Stimulated activated CD8-positive, alpha-beta memory T cell treated with anti-CD3 and anti-CD28 coated beads, Interleukin-4, amount 100 ng/mL, for 24 hours (primary cell): ENCODE measurements around the gene DCPS.
"Not testable (repeated sequence)": the region's sequence is repeated elsewhere in the genome, so short reads cannot be mapped to it uniquely, and the experiment has no call there.

Experiments used
- DNase-seq: peaks from one replicate; pipeline ENCODE4 v3.0.0-alpha.2; 2020; ENCODE audit warnings: low read depth

The DCPS gene, protein sequence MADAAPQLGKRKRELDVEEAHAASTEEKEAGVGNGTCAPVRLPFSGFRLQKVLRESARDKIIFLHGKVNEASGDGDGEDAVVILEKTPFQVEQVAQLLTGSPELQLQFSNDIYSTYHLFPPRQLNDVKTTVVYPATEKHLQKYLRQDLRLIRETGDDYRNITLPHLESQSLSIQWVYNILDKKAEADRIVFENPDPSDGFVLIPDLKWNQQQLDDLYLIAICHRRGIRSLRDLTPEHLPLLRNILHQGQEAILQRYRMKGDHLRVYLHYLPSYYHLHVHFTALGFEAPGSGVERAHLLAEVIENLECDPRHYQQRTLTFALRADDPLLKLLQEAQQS

DNA sequence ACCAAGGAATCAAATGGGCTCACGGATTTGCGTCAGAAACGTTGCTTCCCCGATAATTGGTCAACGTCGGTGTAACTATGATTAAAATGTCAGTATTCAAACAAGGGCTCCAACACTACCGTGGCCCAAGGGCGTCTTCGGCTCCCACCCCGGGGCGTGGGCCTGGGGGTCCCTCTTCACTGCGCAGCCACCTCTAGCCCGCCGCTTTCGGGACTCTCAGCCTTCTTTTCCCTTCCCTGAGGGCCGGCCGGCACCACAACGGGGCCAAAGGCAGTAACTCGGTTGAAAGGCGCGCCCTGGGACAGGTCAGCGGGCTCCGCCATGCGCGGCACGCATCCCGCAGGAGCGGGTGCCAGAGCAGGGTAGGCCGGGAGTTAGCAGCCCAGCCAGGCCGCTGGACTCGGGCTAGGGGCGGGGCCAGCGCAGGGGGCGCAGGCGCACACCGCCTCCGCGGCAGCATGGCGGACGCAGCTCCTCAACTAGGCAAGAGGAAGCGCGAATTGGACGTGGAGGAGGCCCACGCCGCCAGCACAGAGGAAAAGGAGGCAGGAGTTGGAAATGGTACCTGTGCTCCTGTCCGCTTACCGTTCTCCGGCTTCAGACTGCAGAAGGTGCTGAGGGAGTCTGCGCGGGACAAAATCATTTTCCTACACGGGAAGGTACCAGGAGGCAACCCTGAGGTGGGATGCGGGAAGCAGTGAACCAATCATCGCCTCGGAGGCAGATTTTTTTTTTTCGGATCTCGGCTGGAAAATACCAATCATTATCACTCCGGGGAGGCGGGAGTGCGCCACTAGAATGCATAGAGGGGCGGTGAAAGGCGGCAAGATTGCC lies at the start of gene DCPS:
DCPS (plus strand) TSS at position 438 of the 834 bp plus-strand sequence; CDS start at position 459, 21 bp downstream.
- DNase-seq: peak; percentile 79

GRCh38 chr11:126254819-126255218 lies 49.0 kb upstream of the DCPS start:
- DNase-seq: no peak

GRCh38 chr11:126255507-126255906 lies 48.4 kb upstream of the DCPS start:
- not testable (repeated sequence) for DNase-seq

- no peak for DNase-seq
Observed at GRCh38 chr11:126256216-126256615, 47.6 kb upstream of the DCPS start.

DNA sequence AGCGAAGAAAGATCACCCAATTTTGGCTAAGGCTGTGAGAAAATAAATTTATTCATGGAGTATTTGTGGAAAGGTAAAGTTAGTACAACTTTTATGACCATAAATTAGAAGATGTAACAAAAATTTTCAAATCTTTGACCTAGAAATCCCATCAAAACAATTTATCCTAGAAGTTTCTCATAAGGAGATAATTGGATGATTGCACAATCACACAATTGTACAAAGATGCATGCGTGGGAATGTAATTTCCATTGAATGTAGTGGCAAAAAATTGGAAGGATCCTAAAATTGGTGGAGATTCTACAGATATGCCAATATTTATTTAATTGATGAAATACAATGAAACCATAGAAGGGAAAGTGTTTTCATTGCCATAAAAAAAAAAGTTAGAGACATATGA lies 46.7 kb upstream of the DCPS start:
- no peak for DNase-seq

DNA sequence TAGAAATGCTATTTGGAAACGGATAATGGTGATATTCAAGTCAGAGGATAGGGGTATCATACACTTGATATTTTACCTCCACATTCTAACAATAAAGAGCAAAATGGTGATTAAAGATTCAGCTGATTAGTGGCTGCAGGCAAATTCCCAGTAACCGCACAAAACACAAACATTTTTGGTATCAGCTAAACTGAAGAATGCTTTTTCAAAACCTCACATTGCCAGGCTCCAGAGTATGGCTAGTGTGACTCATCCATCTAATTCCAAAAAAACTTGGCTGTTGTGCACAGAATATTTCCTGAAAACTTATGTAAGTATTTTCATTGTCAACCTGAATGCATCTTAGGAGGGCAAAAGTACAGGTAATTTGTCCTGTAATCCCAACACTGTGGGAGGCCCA lies 46.1 kb upstream of the DCPS start:
- DNase-seq: no peak

- DNase-seq: no peak
Observed at GRCh38 chr11:126262216-126262615, 41.6 kb upstream of the DCPS start.

- DNase-seq: no peak
Observed at GRCh38 chr11:126263489-126263888, 40.4 kb upstream of the DCPS start.

- no peak for DNase-seq
Observed at GRCh38 chr11:126265811-126266210, 38.0 kb upstream of the DCPS start.

- DNase-seq: no peak
Observed at GRCh38 chr11:126267650-126268049, 36.2 kb upstream of the DCPS start.

GRCh38 chr11:126268361-126268707 lies 35.5 kb upstream of the DCPS start:
- no peak for DNase-seq

- peak; percentile 100 for DNase-seq
Observed at GRCh38 chr11:126268708-126269579, 34.9 kb upstream of the DCPS start, which contains the start of the genes FOXRED1 and SRPRA. TSS of gene FOXRED1 (plus strand) at chr11:126269154. CDS start at chr11:126269207, 53 bp downstream. TSS of gene SRPRA (minus strand) at chr11:126268895. CDS start at chr11:126268804, 91 bp downstream.

- no peak for DNase-seq
Observed at GRCh38 chr11:126277322-126277721, 26.5 kb upstream of the DCPS start.

- DNase-seq: no peak
Observed at GRCh38 chr11:126277780-126278179, 26.1 kb upstream of the DCPS start.

DNA sequence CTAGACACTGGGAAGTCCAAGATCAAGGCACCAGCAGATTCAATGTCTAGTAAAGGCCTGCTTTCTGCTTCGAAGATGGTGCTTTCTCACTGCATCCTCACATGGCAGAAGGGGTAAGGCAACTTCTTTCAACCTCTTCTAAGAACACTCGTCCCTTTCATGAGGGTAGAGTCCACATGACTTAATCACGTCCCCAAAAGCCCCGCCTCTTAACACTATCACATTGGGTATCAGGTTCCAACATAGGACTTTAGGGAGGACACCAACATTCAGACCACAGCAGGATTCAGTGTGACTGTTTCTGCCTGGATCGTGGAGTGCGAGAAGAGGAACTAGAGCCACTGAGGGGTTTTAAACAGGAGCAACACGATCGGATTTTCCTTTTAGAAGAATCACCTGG lies 24.7 kb upstream of the DCPS start:
- no peak for DNase-seq

DNA sequence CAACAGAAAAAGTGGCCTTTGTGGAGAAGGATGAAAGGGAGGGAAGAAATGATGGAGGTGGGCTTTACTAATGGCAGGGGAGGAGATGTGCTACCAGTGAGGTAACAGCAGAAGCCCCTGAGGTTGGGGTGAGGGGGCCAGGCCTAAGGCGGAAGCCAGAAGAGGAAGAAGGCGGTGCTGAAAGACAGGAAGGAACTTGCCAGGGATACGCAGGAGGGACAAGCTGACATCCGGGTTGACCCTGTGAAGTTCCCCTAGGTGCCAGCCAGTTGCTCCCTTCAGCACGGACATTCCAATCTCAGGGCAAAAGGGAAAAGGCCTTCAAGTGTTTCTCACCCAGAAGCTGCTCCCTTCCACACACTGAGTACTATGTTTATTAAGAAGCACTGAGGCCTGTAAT lies 23.3 kb upstream of the DCPS start:
- no peak for DNase-seq

GRCh38 chr11:126281245-126281644 lies 22.6 kb upstream of the DCPS start:
- no peak for DNase-seq

DNA sequence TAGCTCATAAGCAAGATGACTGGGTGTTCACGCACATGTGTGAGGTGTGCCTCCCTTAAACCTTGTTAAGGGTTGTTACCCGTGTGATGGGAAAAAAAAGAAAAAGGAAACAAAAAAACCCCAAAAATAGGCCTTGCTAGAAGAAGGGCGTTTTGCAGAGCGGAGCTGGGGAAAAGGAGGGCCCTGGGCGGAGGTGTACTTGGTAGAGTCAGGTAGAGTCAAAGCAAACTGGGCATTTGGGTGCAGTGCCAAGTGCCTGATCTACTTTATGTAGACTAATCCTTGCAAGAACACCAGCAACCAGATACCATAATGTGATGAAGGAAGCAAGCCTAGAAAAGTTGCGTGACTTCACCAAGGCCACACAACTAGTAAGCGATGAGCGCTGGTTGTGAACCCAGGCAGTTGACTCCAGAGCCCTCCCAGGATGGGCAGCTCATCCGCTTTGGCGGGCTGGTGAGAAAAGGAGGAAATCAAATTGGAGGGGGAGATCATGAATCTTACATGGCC lies 22.1 kb upstream of the DCPS start:
- no peak for DNase-seq

GRCh38 chr11:126282361-126282735 lies 21.5 kb upstream of the DCPS start:
- no peak for DNase-seq

DNA sequence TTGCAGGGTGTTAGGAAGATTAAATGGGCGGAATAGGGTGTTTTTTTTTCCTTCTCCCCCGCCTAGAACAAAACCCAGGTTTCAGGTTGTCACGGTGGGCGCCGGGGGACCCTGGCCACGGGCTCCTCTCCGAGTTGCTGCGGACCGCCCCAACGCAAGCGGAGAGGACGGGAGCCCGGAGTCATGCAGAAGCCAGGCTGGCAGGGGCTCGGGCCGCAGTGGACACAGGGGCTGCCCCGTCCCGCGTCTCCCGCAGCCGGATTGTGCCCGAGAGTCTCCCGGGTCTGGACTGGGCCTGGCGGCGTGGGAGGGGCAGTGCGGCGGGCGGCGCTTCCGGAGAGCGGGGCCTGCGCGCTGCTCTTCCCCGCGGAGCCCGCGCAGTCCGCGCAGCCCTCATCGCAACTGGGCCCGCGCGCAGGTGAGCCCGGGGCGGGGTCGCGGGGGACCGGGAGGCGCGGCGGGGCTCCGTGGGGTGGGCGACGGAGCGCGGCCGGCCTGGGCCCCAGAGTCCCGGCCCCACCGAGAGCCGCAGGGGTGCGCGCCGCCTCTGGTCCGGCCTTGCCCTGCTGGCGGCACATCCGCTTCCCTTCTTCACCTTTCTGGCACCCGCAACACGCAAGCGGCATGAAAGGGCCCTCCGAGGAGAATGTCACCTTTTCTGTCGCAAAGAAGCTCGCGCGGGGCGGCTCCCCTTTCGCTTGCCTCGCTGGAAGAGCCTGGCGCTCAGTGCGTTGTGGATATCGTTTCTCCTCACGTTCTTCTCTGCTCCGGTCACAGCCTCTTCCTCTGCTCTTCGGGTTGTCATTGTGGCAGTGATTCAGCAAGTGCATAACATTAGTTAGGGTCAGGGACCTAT lies 20.9 kb upstream of the DCPS start, which contains the start of gene TIRAP:
TIRAP (plus strand) TSS at position 358 of the 856 bp plus-strand sequence. CDS start 7,802 bp downstream, outside the sequence.
- peak; percentile 33 for DNase-seq

DNA sequence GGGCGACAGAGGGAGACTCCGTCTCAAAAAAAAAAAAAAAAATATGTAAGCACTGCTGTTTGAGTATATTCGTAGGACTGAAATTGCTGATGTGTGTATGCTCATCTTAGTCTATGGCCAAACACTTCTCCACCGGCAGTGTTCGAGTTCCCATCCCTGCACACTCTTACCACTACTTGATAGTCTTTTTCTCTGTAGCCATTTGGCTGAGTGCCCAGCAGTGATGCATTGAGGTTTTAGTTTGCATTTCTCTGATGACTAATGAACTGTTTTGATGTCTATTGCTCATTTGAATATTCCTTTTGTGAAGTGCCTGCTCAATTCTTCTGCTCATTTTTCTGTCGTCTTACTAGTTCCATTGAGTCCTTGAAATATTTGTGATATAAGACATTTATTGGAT lies 19.0 kb upstream of the DCPS start:
- peak; percentile 77 for DNase-seq
